Body of pancreas (tissue), 4 donors: ENCODE results near the gene DDTL. TPM values are rescaled to one million over a fixed set of nuclear protein-coding genes. Genes with fewer than 3 reads are reported as not detected.
"Not testable (repeated sequence)": the region's sequence is repeated elsewhere in the genome, so short reads cannot be mapped to it uniquely, and the experiment has no call there.

Source experiments
- ATAC-seq: fragments of 150-250 bp; one replicate; pipeline ENCODE4 v1.9.1; 2016
- DNase-seq, 4 donors: peaks; one replicate each; pipeline ENCODE4 v3.0.0-alpha.2; 2019
- H3K27ac ChIP-seq, 4 donors: fragments of 200-600 bp; sonication (generic); 1 replicate in 3 of 4; 2 replicates in 1 of 4; pipeline versions ENCODE4 v1.5.1 to v1.6.1; 2016 to 2019; ENCODE audit warnings: mild to moderate bottlenecking in 1 of 4, mixed read lengths in 1 of 4, moderate library complexity in 1 of 4
- H3K27me3 ChIP-seq, 2 donors: fragments of 200-600 bp; sonication (generic); one replicate each; pipeline ENCODE4 v1.6.0; 2016; ENCODE audit warnings: mild to moderate bottlenecking in 1 of 2
- H3K36me3 ChIP-seq, 2 donors: fragments of 200-600 bp; sonication (generic); replicated peaks in 1 of 2; 2 replicates each; pipeline ENCODE4 v1.5.1; 2016; ENCODE audit warnings: low read depth in 2 of 2; ENCODE audit not compliant: insufficient read depth in 1 of 2
- H3K4me1 ChIP-seq: fragments of 200-600 bp; sonication (generic); one replicate; pipeline ENCODE4 v1.6.0; 2016
- H3K4me3 ChIP-seq, 2 donors: fragments of 200-600 bp; sonication (generic); 1 replicate in 1 of 2; 2 replicates in 1 of 2; pipeline ENCODE4 v1.5.1; 2016 to 2019
- H3K9me3 ChIP-seq, 3 donors: fragments of 200-600 bp; sonication (generic); 1 replicate in 2 of 3; 2 replicates in 1 of 3; pipeline ENCODE4 v1.5.1; 2016
- POLR2A ChIP-seq, 3 donors: fragments of 450-650 bp; IDR thresholded peaks; one replicate each; pipeline ENCODE4 v1.6.1; 2016; ENCODE audit warnings: antibody characterized with exemption in 3 of 3, mild to moderate bottlenecking in 2 of 3
- WGBS, 2 donors: methylation state at CpG; one replicate each; pipeline ENCODE4 v1.1.5; 2017; 5-methylcytosine and 5-hydroxymethylcytosine counted together
- intact Hi-C: fragments of 100-400 bp; cut with DNase I; formaldehyde crosslinking; loops from one replicate; pipeline ENCODE4 v1.15.1; 2023
- total RNA-seq, 2 donors: library from RNA; depleted of rRNA; stranded (reverse); fragments of >200 nt; gene quantifications; one replicate each; pipeline ENCODE4 v1.1.0, GENCODE V29; 2016
- TF ChIP-seq, protein P1 (sequence below), 7 experiments: fragments of 450-650 bp in 4 of 7; fragments of 200-600 bp in 3 of 7; sonication (generic) in 3 of 7; IDR thresholded peaks; one replicate each; pipeline ENCODE4 v1.5.1; 2016 to 2019; ENCODE audit warnings: antibody characterized with exemption in 7 of 7

Gene DDTL
- total RNA-seq, 2 donors from 2014 or later: 0.66 TPM; not detected in 1

DNA sequence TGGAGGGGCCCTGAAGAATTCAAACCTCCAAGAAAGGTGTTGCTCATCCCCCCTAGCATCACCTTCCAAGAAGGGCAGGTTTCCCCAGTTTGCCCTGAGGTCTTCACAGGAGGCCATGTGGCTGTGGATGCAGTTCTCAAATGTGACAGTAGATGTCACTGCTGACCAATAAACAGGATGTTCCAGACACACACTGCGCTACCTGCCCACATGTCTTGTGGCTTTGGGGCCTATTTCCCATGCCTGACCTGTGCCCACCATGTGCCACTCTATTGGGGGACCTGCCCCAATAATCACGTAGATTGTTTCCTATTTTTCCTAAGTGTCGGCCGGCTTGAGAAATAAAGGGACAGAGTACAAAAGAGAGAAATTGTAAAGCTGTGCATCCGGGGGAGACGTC lies 17.7 kb downstream of the DDTL start:
- Histone ChIP-seq H3K27ac (no peak overlapping the region), H3K36me3 (no peaks in the 10 kb centered on the region), H3K27me3 (no peaks in the 10 kb centered on the region), H3K4me1 (no peaks in the 10 kb centered on the region), H3K9me3 (no peaks in the 10 kb centered on the region), H3K4me3 (no peak overlapping the region)
- DNase-seq (peak in 1 of 4 donors; percentile 70), ATAC-seq (no peak)
- WGBS, 2 donors: 19% methylated on average over 4 of the region's 6 CpGs; no CpG with 5 or more reads in 1 of the 2 donors
- intact Hi-C loops: no loop called here
- TF ChIP-seq, protein P1, sequence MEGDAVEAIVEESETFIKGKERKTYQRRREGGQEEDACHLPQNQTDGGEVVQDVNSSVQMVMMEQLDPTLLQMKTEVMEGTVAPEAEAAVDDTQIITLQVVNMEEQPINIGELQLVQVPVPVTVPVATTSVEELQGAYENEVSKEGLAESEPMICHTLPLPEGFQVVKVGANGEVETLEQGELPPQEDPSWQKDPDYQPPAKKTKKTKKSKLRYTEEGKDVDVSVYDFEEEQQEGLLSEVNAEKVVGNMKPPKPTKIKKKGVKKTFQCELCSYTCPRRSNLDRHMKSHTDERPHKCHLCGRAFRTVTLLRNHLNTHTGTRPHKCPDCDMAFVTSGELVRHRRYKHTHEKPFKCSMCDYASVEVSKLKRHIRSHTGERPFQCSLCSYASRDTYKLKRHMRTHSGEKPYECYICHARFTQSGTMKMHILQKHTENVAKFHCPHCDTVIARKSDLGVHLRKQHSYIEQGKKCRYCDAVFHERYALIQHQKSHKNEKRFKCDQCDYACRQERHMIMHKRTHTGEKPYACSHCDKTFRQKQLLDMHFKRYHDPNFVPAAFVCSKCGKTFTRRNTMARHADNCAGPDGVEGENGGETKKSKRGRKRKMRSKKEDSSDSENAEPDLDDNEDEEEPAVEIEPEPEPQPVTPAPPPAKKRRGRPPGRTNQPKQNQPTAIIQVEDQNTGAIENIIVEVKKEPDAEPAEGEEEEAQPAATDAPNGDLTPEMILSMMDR (IDR thresholded peaks at IDR 0.05): peak in 4 of 7 experiments; percentile 14 to 42 (median 30)
- TF ChIP-seq POLR2A (IDR thresholded peaks at IDR 0.05): no peak

DNA sequence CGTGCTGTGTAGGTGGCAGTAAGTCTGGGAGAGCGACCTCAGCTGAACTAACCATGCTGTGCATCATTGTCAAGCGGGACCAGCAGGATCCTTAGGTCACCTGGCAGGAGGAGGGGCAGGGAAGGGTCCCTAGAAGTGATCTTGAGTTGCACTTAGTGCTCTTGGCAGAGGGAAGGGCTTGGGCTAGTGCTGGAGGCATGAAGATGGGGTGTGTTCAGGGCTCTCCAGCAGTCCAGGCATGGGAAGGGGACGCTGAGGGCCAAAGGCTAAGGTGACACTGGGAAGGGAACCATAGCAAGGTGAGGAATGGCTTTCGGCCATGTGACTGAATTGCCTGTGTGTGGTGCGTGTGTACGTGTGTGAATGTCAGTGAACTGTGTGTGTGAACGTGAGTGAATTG lies 19.4 kb downstream of the DDTL start:
- not testable (repeated sequence) for H3K9me3 ChIP-seq, H3K4me1 ChIP-seq, DNase-seq

DNA sequence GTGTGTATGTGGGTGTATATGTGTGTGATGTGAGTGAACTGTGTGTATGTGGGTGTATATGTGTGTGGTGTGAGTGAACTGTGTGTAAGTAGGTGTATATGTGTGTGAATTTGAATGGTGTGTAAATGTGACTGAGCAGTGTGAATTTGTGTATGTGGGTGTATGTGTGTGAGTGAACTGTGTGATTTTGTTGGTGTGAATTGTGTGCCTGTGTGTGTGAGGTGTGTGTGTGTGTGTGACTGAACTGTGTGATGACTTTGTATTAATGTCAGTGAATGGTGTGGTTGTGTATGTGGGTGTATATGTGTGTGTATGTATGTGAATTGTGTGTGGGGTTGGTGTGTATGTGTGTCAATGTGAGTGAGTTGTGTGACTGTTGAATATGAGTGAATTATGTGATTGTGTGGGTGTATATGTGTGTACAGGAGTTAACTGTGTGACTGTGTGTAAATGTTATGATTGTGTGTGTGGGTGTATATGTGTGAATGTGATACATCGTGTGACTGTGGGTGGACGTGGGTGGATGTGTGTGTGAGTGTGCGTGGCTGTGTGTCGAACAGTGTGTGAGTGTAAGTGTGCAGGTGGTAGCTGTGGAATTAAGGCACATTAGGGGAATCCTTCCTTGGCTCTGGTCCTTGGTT lies 20.0 kb downstream of the DDTL start:
- DNase-seq, H3K36me3 ChIP-seq, intact Hi-C loops, H3K9me3 ChIP-seq, H3K4me1 ChIP-seq, ATAC-seq, H3K4me3 ChIP-seq, H3K27ac ChIP-seq, H3K27me3 ChIP-seq: not testable (repeated sequence)
- 40% methylated on average over 2 of the region's 4 CpGs; no CpG with 5 or more reads in 1 of the 2 donors for WGBS, 2 donors

More for the DNA sequence above, 19.4 kb downstream of the DDTL start:
- 84% methylated on average over 8 of the region's 8 CpGs; no CpG with 5 or more reads in 1 of the 2 donors for WGBS, 2 donors
- H3K4me3 ChIP-seq, H3K27me3 ChIP-seq, ATAC-seq, H3K36me3 ChIP-seq, intact Hi-C loops, H3K27ac ChIP-seq: not testable (repeated sequence)

DNA sequence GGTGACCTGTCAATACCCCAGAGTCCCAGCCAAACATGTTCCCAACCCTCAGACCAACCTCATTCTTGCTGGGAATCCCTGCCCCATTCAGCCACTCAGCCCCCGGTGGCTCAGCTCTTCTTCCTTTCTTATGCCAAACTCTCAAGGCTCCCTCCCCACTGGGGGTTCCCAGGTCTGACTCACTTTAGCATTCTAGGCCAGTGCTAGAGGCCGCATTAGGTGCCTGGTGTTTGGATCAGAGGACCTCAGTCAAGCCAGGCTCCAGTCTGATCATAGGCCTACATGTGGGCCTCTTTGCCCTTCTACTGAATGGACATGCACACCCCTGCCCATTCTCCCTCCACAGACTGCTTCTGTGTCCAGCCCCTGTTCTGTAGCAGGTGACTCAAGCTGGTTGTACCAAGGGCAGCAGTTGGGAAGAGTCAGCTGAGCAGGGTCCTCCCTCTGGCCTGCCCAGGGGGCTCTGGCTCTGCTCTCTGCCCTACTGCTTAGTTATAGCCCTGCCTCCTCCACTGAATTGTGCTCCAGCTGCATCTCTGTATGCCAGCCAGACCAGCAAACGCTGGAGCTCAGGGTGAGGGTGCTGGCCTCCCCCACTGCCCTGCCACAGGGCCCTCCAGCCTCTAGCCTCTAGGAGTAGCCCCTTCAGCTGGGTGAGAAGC lies 23.0 kb downstream of the DDTL start:
- H3K9me3 ChIP-seq, H3K27ac ChIP-seq, H3K27me3 ChIP-seq, H3K36me3 ChIP-seq, DNase-seq, H3K4me1 ChIP-seq, ATAC-seq, intact Hi-C loops, H3K4me3 ChIP-seq: not testable (repeated sequence)
- 86% methylated on average over 2 of the region's 3 CpGs; no CpG with 5 or more reads in 1 of the 2 donors for WGBS, 2 donors

DNA sequence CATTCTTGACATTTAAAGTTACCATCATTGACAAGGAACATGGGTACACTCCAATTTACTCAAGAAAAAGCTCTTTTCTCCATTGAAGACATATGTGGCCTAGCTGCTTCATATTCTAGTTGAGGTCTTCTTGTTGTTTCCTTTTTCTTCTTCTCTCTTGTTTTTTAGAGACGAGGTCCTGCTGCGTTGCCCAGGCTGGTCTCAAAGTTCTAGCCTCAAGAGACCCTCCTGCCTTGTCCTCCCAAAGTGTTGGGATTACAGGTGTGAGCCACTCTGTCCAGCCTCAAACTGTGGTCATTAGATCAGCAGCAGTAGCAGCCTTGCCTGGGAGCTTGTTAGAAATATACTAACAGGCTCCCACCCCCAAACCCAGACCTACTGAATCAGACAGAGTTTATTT lies 26.4 kb downstream of the DDTL start:
- DNase-seq, H3K27ac ChIP-seq, H3K27me3 ChIP-seq, H3K4me3 ChIP-seq, H3K9me3 ChIP-seq, H3K36me3 ChIP-seq, intact Hi-C loops, H3K4me1 ChIP-seq, ATAC-seq: not testable (repeated sequence)
- WGBS, 2 donors: 47 to 53% methylated on average over 2 of the region's 2 CpGs

DNA sequence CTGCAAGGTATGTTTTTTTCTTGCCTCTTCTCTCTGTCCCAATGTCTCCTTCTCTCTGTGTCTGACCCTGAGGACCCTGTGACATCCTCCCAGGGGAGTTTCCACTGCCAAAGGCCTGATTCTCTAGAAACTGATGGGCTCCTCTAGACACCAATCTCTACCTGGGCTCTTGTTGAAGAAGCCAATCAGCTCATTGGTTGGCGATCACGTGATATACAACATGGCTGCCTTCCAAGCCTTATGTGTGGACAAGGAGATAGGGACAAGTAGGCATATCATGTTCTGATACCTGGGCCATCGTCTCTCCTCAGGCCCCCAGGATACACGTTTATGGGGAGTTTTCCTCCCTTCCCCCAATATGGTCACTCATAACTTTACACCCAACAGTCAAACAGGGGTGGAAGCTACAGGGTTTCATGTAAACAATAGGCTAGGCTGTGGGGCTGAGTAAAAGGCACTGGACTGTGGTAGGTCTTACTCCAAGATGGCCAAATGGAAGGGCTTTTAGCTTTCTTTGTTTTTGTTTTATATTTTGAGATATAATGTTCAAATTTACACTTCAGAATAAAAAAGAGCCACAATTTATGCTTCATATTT lies 27.0 kb downstream of the DDTL start:
- whole genome bisulfite sequencing, 2 donors: 33 to 47% methylated on average over 4 of the region's 4 CpGs
- H3K9me3 ChIP-seq, H3K36me3 ChIP-seq, H3K27me3 ChIP-seq, H3K4me1 ChIP-seq, H3K4me3 ChIP-seq, intact Hi-C loops, H3K27ac ChIP-seq: not testable (repeated sequence)
- ATAC-seq (peak; percentile 59), DNase-seq (peak; percentile 42 to 64 (median 52))

DNA sequence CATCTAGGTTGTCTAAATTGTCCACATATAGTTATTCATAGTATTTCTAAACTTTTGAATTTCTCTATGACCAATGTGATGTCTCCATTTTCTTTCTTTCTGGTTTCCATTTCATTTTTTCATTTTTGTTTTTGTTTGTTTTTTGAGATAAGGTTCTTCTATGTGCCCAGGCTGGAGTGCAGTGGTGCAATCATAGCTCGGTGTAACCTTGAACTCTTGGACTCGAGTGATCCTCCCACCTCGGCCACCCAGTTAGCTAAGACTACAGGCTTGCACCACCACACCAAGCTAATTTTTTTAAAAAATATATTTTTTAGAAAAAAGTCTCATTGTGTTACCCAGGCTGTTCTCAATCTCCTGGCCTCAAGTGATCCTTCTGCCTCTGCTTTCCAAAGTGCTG lies 30.4 kb downstream of the DDTL start:
- TF ChIP-seq POLR2A (IDR thresholded peaks at IDR 0.05): no peak
- TF ChIP-seq, protein P1 (IDR thresholded peaks at IDR 0.05): no peak
- WGBS, 2 donors: 54 to 66% methylated on average over 3 of the region's 3 CpGs
- H3K27ac ChIP-seq: no peak overlapping the region
- no peak overlapping the region for H3K4me3 ChIP-seq
- no peaks in the 10 kb centered on the region for H3K9me3 ChIP-seq
- ATAC-seq (no peak), DNase-seq (no peak)
- no peaks in the 10 kb centered on the region for H3K36me3 ChIP-seq
- no peaks in the 10 kb centered on the region for H3K4me1 ChIP-seq
- intact Hi-C loops: loop anchor here (5.0 kb wide), 1 partner anchor 45 kb away; no protein-coding TSS in a partner anchor
- H3K27me3 ChIP-seq: no peaks in the 10 kb centered on the region

DNA sequence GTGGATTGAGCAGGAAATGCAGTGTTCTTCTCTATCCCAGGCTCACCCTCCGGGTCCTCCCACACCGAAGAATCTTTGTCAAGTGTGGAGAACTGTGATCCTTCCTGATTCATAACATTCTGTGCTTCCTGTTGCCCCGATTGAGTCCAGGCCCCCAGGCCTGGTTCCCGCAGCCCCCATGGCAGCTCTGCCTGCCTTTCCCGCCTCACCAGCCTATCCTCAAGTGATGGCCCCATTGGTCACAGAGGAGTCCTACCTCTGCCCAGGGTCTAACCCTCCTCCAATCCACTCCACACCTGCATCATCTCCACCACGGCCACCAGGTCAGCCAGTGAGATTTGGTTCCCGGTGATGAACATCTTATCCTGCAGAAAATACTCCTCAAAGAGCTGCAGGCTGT lies 33.1 kb downstream of the DDTL start:
- H3K4me1 ChIP-seq, H3K4me3 ChIP-seq, H3K36me3 ChIP-seq, ATAC-seq, DNase-seq, H3K9me3 ChIP-seq, H3K27ac ChIP-seq, H3K27me3 ChIP-seq: not testable (repeated sequence)
- intact Hi-C loops: loop anchor here (5.0 kb wide), 1 partner anchor 47 kb away; no protein-coding TSS in a partner anchor
- WGBS, 2 donors: 78 to 82% methylated on average over 6 to 7 of the region's 7 CpGs
